Posterior vena cava (tissue), 2 donors: ENCODE results near the gene AMY1B. TPM values are rescaled to one million over a fixed set of nuclear protein-coding genes. Genes with fewer than 3 reads are reported as not detected.
"Not testable (repeated sequence)": the region's sequence is repeated elsewhere in the genome, so short reads cannot be mapped to it uniquely, and the experiment has no call there.

Source experiments
- DNase-seq: peaks from one replicate; pipeline ENCODE4 v3.0.0-alpha.2; 2020; ENCODE audit warnings: low spot score
- intact Hi-C, 2 donors: fragments of 100-400 bp; cut with DNase I; formaldehyde crosslinking; loops; one replicate each; pipeline versions ENCODE4 v1.14.1 to v1.14.2; 2022 to 2023
- long read RNA-seq, 2 donors: library from polyadenylated mRNA; unstranded; transcript quantifications; one replicate each; pipeline ENCODE4 v2.0.0, GENCODE V29; 2020 to 2021
- total RNA-seq, 2 donors: library from RNA; stranded (reverse); fragmentation: NEBNext Ultra II Directional; extraction: Animal tissue kit (Norgen Biotek cat#: 25700); gene quantifications; one replicate each; pipeline ENCODE4 v1.2.1, GENCODE V29; 2021
- donor health status: DM: yes; HTN: yes; CAD: no.
- donor health status: DM: yes; HTN: yes; CAD: no.

The AMY1B gene
- not detected for total RNA-seq
- long read RNA-seq, donor 1: 0 reads
- long read RNA-seq, donor 2: 0 reads

DNA sequence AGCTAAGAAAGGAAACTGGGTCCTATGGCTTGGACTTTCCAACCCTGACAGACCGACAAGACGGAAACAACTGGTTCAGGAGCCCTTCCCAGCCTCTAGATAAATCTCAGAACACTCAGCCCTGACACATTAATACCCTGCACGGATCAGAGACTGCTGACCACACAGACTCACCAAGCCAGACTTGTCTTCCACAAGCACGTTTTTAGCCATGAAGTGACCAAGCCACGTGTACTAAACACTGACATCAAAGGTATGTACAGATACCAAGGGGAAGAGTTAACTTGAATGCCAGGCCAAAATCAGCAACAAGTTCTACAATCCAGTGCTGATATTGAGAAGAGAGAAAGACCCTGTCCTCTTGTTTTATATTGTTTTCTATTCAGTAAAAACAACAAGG, at the start of gene AMY1B:
Gene AMY1B (minus strand): TSS at position 101 of the 400 bp plus-strand sequence. CDS start 571 bp downstream, outside the sequence.
- DNase-seq, intact Hi-C loops: not testable (repeated sequence)

DNA sequence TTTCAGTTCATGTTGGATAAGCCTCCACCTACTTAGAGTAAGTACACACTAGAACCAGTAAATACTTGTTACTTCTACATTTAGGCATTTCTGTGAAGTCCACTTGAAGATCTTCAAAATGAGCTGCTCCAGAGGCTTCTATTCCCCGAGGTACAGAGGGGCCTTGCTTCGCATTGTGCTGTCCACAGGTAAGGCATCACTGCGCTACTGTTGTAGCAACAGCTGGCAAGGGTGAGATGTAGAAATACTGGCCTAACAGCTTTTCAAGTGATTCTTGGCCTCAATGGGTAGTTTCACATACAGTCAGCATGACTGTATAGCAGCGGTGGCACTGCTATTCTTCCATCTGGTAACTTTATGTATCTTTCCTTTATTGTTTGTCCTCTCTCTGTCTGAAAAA, 49.0 kb upstream of the AMY1B start:
- intact Hi-C loops: not testable (repeated sequence)

DNA sequence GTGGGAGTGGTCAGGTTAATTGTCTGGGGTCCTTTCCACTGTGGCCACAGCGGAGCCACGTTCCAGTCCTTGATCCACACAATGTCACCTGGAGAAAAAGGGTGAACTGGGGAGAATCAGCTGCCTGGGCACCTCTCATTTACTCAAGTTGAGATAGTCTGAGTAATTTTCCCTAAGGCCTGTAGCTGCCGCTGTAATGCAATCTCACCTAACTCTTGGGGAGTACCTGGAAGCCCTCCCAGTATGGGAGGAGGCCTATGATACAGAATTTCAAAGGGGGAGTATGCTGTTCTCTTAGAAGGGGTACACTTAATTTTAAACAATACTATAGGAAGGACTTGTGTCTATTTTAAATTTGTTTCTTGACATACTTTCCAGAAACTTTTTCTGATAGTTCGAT, 48.4 kb upstream of the AMY1B start:
- intact Hi-C loops, DNase-seq: not testable (repeated sequence)

More for the DNA sequence above, 49.0 kb upstream of the AMY1B start:
- not testable (repeated sequence) for DNase-seq

DNA sequence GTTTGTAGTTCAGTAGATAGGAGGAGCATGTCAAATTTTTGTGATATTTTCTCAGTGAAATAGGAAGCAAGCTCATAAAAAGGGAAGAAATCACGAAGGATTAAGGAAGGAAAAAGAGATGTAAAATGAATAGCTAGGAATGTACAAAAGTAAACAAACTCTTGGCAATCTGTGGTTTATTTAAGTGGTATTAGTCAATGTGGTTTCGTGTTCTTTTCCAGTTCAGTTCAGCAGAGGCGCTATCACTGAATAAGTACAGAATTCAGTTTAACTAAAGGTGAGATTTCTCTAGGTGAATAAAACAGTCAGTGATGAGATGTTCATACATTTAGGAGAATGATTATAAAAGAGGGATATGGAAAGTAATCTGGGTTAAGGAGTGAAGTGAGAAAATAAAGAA, 42.0 kb upstream of the AMY1B start:
- DNase-seq, intact Hi-C loops: not testable (repeated sequence)

DNA sequence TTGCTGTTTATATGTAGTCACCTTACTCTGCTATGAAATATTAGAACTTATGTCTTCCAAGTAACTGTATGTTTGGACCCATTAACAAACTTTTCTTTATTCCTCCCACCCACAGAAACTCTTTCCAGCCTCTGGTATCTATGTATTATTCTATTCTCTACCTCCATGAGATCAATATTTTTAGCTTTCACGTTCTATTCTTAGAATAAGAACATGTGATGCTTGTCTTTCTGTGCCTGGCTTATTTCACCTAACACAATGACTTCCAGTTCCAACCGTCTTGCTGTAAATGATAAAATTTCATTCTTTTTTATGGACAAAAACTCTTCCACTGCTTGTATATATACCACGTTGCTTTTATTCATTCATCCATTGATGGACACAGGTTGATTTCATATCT, 39.3 kb upstream of the AMY1B start:
- DNase-seq, intact Hi-C loops: not testable (repeated sequence)

DNA sequence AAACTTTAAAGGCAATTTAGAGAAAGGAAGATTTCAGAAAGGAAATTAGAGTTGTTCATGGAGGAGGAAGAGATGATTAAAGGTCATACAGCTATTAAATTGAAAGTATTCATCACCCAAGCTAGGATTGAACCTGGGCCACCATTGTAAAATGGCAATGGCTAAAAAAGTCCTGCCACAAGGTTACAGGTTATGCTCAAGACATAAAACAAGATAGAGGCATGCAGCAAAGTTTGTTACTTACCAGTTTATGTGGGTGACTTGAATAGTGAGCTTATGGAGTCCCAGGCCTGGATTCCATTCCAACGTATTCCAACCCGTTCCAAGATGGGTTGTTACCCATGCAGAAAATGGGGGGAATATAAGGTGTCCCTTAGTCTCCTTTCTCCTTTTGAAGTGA, 25.5 kb upstream of the AMY1B start:
- DNase-seq, intact Hi-C loops: not testable (repeated sequence)

DNA sequence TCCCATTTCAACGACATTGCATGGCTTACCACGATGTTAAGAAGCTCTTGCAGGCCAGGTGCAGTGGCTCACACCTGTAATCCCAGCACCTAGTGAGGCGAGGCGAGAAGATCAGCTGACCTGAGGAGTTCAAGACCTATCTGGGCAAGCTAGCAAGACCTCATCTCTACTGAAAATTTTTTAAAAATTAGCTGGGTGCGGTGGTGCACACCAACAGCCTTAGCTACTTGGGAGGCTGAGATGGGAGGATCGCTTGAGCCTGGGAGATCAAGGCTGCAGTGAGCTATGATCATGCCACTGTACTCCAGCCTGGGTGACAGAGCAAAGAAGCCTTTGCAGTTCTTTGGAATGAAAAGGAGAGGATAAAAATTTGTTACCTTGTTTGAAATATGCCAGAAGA, 21.4 kb upstream of the AMY1B start:
- intact Hi-C loops: not testable (repeated sequence)
- DNase-seq: peak; percentile 71

DNA sequence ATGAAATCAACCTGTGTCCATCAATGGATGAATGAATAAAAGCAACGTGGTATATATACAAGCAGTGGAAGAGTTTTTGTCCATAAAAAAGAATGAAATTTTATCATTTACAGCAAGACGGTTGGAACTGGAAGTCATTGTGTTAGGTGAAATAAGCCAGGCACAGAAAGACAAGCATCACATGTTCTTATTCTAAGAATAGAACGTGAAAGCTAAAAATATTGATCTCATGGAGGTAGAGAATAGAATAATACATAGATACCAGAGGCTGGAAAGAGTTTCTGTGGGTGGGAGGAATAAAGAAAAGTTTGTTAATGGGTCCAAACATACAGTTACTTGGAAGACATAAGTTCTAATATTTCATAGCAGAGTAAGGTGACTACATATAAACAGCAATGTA, 14.4 kb upstream of the AMY1B start:
- intact Hi-C loops, DNase-seq: not testable (repeated sequence)

DNA sequence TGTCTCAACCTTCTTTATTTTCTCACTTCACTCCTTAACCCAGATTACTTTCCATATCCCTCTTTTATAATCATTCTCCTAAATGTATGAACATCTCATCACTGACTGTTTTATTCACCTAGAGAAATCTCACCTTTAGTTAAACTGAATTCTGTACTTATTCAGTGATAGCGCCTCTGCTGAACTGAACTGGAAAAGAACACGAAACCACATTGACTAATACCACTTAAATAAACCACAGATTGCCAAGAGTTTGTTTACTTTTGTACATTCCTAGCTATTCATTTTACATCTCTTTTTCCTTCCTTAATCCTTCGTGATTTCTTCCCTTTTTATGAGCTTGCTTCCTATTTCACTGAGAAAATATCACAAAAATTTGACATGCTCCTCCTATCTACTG, 11.7 kb upstream of the AMY1B start:
- DNase-seq, intact Hi-C loops: not testable (repeated sequence)

DNA sequence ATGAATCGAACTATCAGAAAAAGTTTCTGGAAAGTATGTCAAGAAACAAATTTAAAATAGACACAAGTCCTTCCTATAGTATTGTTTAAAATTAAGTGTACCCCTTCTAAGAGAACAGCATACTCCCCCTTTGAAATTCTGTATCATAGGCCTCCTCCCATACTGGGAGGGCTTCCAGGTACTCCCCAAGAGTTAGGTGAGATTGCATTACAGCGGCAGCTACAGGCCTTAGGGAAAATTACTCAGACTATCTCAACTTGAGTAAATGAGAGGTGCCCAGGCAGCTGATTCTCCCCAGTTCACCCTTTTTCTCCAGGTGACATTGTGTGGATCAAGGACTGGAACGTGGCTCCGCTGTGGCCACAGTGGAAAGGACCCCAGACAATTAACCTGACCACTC, 5.2 kb upstream of the AMY1B start:
- intact Hi-C loops, DNase-seq: not testable (repeated sequence)

DNA sequence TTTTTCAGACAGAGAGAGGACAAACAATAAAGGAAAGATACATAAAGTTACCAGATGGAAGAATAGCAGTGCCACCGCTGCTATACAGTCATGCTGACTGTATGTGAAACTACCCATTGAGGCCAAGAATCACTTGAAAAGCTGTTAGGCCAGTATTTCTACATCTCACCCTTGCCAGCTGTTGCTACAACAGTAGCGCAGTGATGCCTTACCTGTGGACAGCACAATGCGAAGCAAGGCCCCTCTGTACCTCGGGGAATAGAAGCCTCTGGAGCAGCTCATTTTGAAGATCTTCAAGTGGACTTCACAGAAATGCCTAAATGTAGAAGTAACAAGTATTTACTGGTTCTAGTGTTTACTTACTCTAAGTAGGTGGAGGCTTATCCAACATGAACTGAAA, 4.7 kb upstream of the AMY1B start:
- DNase-seq, intact Hi-C loops: not testable (repeated sequence)

DNA sequence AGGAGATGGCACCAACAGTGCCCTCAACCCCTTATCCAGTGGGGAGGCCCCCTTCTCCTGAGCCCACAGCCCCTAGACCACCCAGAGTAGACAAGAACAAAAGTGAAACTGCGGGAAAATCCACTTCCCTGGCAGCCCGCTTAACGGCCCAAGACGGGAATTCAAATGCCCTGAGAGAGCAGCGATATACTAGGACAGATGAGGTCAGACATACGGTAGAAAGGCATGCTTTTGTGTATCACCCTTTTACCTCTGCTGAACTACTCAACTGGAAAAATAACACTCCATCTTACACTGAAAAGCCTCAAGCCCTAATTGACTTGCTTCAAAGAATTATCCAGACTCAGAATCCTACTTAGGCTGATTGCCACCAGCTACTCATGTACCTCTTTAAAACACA, 1.4 kb upstream of the AMY1B start:
- intact Hi-C loops: not testable (repeated sequence)

DNA sequence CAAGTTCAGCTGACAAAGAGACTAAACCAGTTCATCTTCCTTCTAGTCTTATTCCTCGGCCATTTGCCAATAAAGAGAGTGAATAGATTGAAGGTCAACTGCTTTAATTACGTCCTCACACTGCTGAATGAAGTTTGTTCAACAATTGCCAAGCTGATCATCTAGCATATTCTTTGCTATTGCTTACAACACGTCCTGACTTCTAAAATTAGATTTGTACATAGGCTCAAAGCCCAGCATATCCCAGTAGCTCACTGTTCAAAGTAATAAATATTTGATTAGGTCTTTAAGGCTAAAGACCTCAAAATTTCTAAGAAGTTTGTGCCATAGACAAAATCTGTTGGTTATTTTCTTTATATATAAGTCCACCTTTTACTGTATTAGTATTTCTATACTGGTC, 19.7 kb downstream of the AMY1B start:
- intact Hi-C loops, DNase-seq: not testable (repeated sequence)

More for the DNA sequence above, 1.4 kb upstream of the AMY1B start:
- DNase-seq: not testable (repeated sequence)

DNA sequence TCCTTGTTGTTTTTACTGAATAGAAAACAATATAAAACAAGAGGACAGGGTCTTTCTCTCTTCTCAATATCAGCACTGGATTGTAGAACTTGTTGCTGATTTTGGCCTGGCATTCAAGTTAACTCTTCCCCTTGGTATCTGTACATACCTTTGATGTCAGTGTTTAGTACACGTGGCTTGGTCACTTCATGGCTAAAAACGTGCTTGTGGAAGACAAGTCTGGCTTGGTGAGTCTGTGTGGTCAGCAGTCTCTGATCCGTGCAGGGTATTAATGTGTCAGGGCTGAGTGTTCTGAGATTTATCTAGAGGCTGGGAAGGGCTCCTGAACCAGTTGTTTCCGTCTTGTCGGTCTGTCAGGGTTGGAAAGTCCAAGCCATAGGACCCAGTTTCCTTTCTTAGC, 40.5 kb downstream of the AMY1B start, which contains the start of gene AMY1A:
Gene AMY1A (plus strand): TSS at position 301 of the 400 bp plus-strand sequence. CDS start 571 bp downstream, outside the sequence.
- DNase-seq, intact Hi-C loops: not testable (repeated sequence)

DNA sequence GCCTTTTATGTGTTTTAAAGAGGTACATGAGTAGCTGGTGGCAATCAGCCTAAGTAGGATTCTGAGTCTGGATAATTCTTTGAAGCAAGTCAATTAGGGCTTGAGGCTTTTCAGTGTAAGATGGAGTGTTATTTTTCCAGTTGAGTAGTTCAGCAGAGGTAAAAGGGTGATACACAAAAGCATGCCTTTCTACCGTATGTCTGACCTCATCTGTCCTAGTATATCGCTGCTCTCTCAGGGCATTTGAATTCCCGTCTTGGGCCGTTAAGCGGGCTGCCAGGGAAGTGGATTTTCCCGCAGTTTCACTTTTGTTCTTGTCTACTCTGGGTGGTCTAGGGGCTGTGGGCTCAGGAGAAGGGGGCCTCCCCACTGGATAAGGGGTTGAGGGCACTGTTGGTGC, 41.9 kb downstream of the AMY1B start:
- intact Hi-C loops, DNase-seq: not testable (repeated sequence)

DNA sequence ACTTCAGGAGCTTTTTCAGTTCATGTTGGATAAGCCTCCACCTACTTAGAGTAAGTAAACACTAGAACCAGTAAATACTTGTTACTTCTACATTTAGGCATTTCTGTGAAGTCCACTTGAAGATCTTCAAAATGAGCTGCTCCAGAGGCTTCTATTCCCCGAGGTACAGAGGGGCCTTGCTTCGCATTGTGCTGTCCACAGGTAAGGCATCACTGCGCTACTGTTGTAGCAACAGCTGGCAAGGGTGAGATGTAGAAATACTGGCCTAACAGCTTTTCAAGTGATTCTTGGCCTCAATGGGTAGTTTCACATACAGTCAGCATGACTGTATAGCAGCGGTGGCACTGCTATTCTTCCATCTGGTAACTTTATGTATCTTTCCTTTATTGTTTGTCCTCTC, 45.1 kb downstream of the AMY1B start:
- intact Hi-C loops, DNase-seq: not testable (repeated sequence)

DNA sequence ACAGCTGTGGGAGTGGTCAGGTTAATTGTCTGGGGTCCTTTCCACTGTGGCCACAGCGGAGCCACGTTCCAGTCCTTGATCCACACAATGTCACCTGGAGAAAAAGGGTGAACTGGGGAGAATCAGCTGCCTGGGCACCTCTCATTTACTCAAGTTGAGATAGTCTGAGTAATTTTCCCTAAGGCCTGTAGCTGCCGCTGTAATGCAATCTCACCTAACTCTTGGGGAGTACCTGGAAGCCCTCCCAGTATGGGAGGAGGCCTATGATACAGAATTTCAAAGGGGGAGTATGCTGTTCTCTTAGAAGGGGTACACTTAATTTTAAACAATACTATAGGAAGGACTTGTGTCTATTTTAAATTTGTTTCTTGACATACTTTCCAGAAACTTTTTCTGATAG, 45.7 kb downstream of the AMY1B start:
- DNase-seq, intact Hi-C loops: not testable (repeated sequence)

DNA sequence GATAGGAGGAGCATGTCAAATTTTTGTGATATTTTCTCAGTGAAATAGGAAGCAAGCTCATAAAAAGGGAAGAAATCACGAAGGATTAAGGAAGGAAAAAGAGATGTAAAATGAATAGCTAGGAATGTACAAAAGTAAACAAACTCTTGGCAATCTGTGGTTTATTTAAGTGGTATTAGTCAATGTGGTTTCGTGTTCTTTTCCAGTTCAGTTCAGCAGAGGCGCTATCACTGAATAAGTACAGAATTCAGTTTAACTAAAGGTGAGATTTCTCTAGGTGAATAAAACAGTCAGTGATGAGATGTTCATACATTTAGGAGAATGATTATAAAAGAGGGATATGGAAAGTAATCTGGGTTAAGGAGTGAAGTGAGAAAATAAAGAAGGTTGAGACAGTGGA, 52.1 kb downstream of the AMY1B start:
- intact Hi-C loops, DNase-seq: not testable (repeated sequence)

DNA sequence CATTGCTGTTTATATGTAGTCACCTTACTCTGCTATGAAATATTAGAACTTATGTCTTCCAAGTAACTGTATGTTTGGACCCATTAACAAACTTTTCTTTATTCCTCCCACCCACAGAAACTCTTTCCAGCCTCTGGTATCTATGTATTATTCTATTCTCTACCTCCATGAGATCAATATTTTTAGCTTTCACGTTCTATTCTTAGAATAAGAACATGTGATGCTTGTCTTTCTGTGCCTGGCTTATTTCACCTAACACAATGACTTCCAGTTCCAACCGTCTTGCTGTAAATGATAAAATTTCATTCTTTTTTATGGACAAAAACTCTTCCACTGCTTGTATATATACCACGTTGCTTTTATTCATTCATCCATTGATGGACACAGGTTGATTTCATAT, 54.8 kb downstream of the AMY1B start:
- intact Hi-C loops: not testable (repeated sequence)

More for the DNA sequence above, 54.8 kb downstream of the AMY1B start:
- not testable (repeated sequence) for DNase-seq
